ENCODE data around the gene STRN3.
"Not testable (repeated sequence)": the region's sequence is repeated elsewhere in the genome, so short reads cannot be mapped to it uniquely, and the experiment has no call there.

STRN3 gene

DNA sequence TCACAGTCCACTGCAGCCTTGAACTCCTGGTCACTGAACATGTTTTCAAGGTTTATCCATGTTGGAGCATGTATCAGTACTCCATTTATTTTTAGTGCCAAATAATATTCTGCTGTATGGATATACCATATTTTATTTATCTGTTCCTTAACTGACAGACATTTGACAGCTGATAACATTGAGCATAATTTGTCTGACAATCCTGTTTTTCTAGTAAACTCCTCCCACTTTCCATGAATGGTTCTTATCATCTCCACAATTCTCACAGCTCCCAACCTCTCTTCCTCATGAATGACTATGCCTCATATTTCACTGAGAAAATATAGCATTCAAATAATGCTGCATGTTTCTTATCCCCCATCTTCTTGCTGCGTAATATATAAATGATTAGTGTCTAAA is 118.5 kb downstream of the STRN3 start:
- peaks cover 60% of the 10 kb centered on the region for H3K36me3 ChIP-seq (ENCODE audit: insufficient read depth, low read length)
- H3K9me3 ChIP-seq (ENCODE audit: low read depth, low read length), result no peaks in the 10 kb centered on the region
- DNase-seq (ENCODE audit: low read depth, low spot score), result no peak
- no peak for TF ChIP-seq EZH2 (IDR thresholded peaks at IDR 0.05)
- TF ChIP-seq FOXP2 (optimal IDR thresholded peaks at IDR 0.05; ENCODE audit: control extremely low read depth, extremely low read length, insufficient read depth), result no peak
- no peak for TF ChIP-seq POLR2AphosphoS5 (IDR thresholded peaks at IDR 0.05; ENCODE audit: borderline replicate concordance, low read depth, low read length)
- H3K27ac ChIP-seq, result no peak overlapping the region
- no peak overlapping the region for H3K4me3 ChIP-seq
- H3K9ac ChIP-seq (ENCODE audit: insufficient read length), result no peak overlapping the region

- no peak overlapping the region for H3K4me3 ChIP-seq
- no peak for DNase-seq (ENCODE audit: low read depth, low spot score)
- TF ChIP-seq FOXP2 (optimal IDR thresholded peaks at IDR 0.05; ENCODE audit: control extremely low read depth, extremely low read length, insufficient read depth) (no peak), POLR2AphosphoS5 (IDR thresholded peaks at IDR 0.05; ENCODE audit: borderline replicate concordance, low read depth, low read length) (no peak), EZH2 (IDR thresholded peaks at IDR 0.05) (no peak)
- H3K9ac ChIP-seq (ENCODE audit: insufficient read length), result no peak overlapping the region
- peaks cover 65% of the 10 kb centered on the region for H3K36me3 ChIP-seq (ENCODE audit: insufficient read depth, low read length)
- H3K27ac ChIP-seq, result no peak overlapping the region
- H3K9me3 ChIP-seq (ENCODE audit: low read depth, low read length), result no peaks in the 10 kb centered on the region
Observed at GRCh38 chr14:30906752-30907658, 119.2 kb downstream of the STRN3 start.

- Histone ChIP-seq H3K9me3 (ENCODE audit: low read depth, low read length) (no peaks in the 10 kb centered on the region), H3K36me3 (ENCODE audit: insufficient read depth, low read length) (peaks cover 52% of the 10 kb centered on the region), H3K27ac (no peak overlapping the region), H3K9ac (ENCODE audit: insufficient read length) (no peak overlapping the region), H3K4me3 (no peak overlapping the region)
- TF ChIP-seq FOXP2 (optimal IDR thresholded peaks at IDR 0.05; ENCODE audit: control extremely low read depth, extremely low read length, insufficient read depth), result no peak
- no peak for DNase-seq (ENCODE audit: low read depth, low spot score)
Observed at GRCh38 chr14:30903285-30904124, 122.7 kb downstream of the STRN3 start.

DNA sequence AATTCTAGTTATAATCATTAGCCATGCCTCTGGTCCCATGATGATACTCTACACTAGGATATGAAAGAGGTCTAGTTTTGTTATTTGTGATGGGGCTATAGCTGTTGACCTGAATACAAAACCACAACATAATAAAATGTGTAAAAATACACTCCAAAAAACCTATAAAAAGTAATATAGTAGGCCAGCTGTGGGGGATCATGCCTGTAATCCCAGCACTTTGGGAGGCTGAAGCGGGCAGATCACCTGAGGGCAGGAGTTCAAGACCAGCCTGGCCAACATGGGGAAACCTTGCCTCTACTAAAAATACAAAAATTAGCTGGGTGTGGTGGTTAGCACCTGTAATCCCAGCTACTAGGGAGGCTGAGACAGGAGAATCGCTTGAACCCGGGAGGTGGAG is 129.1 kb downstream of the STRN3 start:
- peaks cover 53% of the 10 kb centered on the region for H3K36me3 ChIP-seq (ENCODE audit: insufficient read depth, low read length)
- H3K9ac ChIP-seq (ENCODE audit: insufficient read length); H3K4me3 ChIP-seq; H3K9me3 ChIP-seq (ENCODE audit: low read depth, low read length); DNase-seq (ENCODE audit: low read depth, low spot score); H3K27ac ChIP-seq: not testable (repeated sequence)

DNA sequence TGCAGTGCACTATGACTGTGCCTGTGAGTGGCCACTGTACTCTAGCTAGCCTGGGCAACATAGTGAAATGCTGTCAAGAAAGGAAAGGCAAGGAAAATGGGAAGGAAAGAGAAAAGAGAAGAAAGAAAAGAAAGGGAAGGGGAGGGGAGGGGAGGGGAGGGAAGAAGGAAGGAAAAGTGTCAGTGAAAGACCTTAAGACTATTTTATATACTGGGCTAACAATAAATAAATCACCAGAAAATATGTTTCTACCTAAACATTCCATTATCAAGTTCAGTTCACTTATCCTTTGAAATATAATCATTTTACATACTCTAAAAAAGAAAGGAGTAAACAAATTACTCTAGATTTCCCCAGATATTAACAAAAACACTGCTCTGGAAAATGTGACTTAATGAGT is 129.7 kb downstream of the STRN3 start:
- Histone ChIP-seq H3K36me3 (ENCODE audit: insufficient read depth, low read length) (peaks cover 54% of the 10 kb centered on the region), H3K9me3 (ENCODE audit: low read depth, low read length) (no peaks in the 10 kb centered on the region)
- TF ChIP-seq POLR2AphosphoS5 (IDR thresholded peaks at IDR 0.05; ENCODE audit: borderline replicate concordance, low read depth, low read length), result no peak
- no peak for TF ChIP-seq FOXP2 (optimal IDR thresholded peaks at IDR 0.05; ENCODE audit: control extremely low read depth, extremely low read length, insufficient read depth)
- no peak for TF ChIP-seq EZH2 (IDR thresholded peaks at IDR 0.05)

DNA sequence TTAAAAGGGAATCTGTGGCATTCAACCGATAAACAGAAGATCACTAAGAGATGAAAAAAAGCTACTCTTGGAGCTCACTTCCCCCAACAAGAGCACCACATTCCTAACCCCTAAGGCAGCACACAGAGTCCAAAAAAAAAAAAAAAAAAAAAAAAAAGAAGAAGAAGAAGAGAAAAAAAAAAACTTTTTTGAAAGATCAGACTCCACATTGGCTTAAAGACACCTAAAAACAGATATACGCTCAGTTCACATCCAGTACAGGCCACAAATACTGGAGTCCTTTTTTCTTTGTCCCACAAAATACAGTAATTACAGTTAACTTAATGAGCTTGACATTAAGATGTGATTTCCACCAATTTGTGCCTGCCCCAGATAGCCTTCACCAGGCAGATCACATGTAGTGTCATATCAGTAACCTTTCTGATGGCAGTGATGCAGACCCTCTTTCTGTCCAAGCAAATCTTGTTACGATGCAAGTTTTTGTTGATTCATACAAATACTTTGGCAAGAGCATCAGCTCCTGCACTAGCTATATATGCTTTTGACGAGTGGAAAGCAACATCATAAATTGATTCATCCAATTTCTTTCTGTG is 131.2 kb downstream of the STRN3 start:
- no peak overlapping the region for H3K9ac ChIP-seq (ENCODE audit: insufficient read length)
- H3K36me3 ChIP-seq (ENCODE audit: insufficient read depth, low read length), result peaks cover 55% of the 10 kb centered on the region
- peak overlapping the region; percentile 53; the same call in 1 of the 2 replicates for H3K27ac ChIP-seq
- H3K9me3 ChIP-seq (ENCODE audit: low read depth, low read length), result no peaks in the 10 kb centered on the region
- H3K4me3 ChIP-seq, result no peak overlapping the region
- DNase-seq (ENCODE audit: low read depth, low spot score), result no peak
- TF ChIP-seq POLR2AphosphoS5 (IDR thresholded peaks at IDR 0.05; ENCODE audit: borderline replicate concordance, low read depth, low read length) (no peak), EZH2 (IDR thresholded peaks at IDR 0.05) (no peak), FOXP2 (optimal IDR thresholded peaks at IDR 0.05; ENCODE audit: control extremely low read depth, extremely low read length, insufficient read depth) (no peak)

More for the DNA sequence above, 129.7 kb downstream of the STRN3 start:
- Histone ChIP-seq H3K27ac (0 out of 2 replicates have a peak overlapping the region, but pooled peaks have one; percentile 2), H3K9ac (ENCODE audit: insufficient read length) (no peak overlapping the region), H3K4me3 (no peak overlapping the region)
- DNase-seq (ENCODE audit: low read depth, low spot score), result no peak

GRCh38 chr14:30893819-30894218 is 132.4 kb downstream of the STRN3 start:
- no peak overlapping the region for H3K4me3 ChIP-seq
- no peaks in the 10 kb centered on the region for H3K9me3 ChIP-seq (ENCODE audit: low read depth, low read length)
- H3K36me3 ChIP-seq (ENCODE audit: insufficient read depth, low read length), result peaks cover 60% of the 10 kb centered on the region
- no peak overlapping the region for H3K9ac ChIP-seq (ENCODE audit: insufficient read length)
- TF ChIP-seq FOXP2 (optimal IDR thresholded peaks at IDR 0.05; ENCODE audit: control extremely low read depth, extremely low read length, insufficient read depth) (no peak), EZH2 (IDR thresholded peaks at IDR 0.05) (no peak), POLR2AphosphoS5 (IDR thresholded peaks at IDR 0.05; ENCODE audit: borderline replicate concordance, low read depth, low read length) (no peak)
- H3K27ac ChIP-seq, result peak overlapping the region; percentile 58
- no peak for DNase-seq (ENCODE audit: low read depth, low spot score)

GRCh38 chr14:30889244-30889594 is 137.0 kb downstream of the STRN3 start:
- Histone ChIP-seq H3K27ac (peak overlapping the region; percentile 67), H3K9ac (ENCODE audit: insufficient read length) (no peak overlapping the region), H3K9me3 (ENCODE audit: low read depth, low read length) (no peaks in the 10 kb centered on the region), H3K36me3 (ENCODE audit: insufficient read depth, low read length) (peaks cover 68% of the 10 kb centered on the region), H3K4me3 (no peak overlapping the region)
- TF ChIP-seq POLR2AphosphoS5 (IDR thresholded peaks at IDR 0.05; ENCODE audit: borderline replicate concordance, low read depth, low read length) (no peak), EZH2 (IDR thresholded peaks at IDR 0.05) (no peak), FOXP2 (optimal IDR thresholded peaks at IDR 0.05; ENCODE audit: control extremely low read depth, extremely low read length, insufficient read depth) (no peak)
- no peak for DNase-seq (ENCODE audit: low read depth, low spot score)
